K562 (cell line): ENCODE results near the gene GCNT2.

Experiments used
- CHCHD3 ChIP-seq: fragments of 250-450 bp; sonication (Bioruptor Pico); IDR thresholded peaks from 2 replicates; pipeline ENCODE4 v2.1.2; 2022; ENCODE audit warnings: mild to moderate bottlenecking
- EZH2 ChIP-seq: IDR thresholded peaks from 2 replicates; pipeline ENCODE4 v1.6.1; 2012; ENCODE audit warnings: low read depth, mild to moderate bottlenecking, inconsistent platforms, low read length, borderline replicate concordance
- FOXP1 ChIP-seq: sonication (generic); formaldehyde crosslinking; IDR thresholded peaks from 2 replicates; pipeline ENCODE4 v1.8.0; 2022; ENCODE audit warnings: mild to moderate bottlenecking, missing genetic modification reagents
- POLR2A ChIP-seq: fragments of 450-650 bp; conservative IDR thresholded peaks from 2 replicates; pipeline ENCODE4 v1.6.1; 2016
- TGIF2 ChIP-seq: sonication (generic); formaldehyde crosslinking; IDR thresholded peaks from 2 replicates; pipeline ENCODE4 v1.8.1; 2022; ENCODE audit warnings: mild to moderate bottlenecking, missing genetic modification reagents, moderate library complexity
- ZNF124 ChIP-seq: sonication (generic); formaldehyde crosslinking; IDR thresholded peaks from 2 replicates; pipeline ENCODE4 v1.8.1; 2022; ENCODE audit warnings: missing genetic modification reagents
- TF ChIP-seq, protein P1 (sequence below): fragments of 250-450 bp; sonication (Bioruptor Pico); IDR thresholded peaks from 2 replicates; pipeline ENCODE4 v1.9.0; 2021; ENCODE audit warnings: mild to moderate bottlenecking
- TF ChIP-seq, protein P2 (sequence below), 2 experiments: IDR thresholded peaks in 1 of 2; conservative IDR thresholded peaks in 1 of 2; 2 replicates each; pipeline ENCODE4 v1.6.1; 2016; ENCODE audit warnings: low read depth in 2 of 2, mild to moderate bottlenecking in 1 of 2, missing compliant biosample characterization in 1 of 2, missing genetic modification characterization in 1 of 2, moderate library complexity in 1 of 2
- TF ChIP-seq, protein P3 (sequence below): sonication (generic); formaldehyde crosslinking; IDR thresholded peaks from 2 replicates; pipeline ENCODE4 v1.8.0; 2022; ENCODE audit warnings: mild to moderate bottlenecking, missing genetic modification reagents

GRCh38 chr6:10589429-10589727 is 68.2 kb downstream of the GCNT2 start:
- TF ChIP-seq, protein P1, sequence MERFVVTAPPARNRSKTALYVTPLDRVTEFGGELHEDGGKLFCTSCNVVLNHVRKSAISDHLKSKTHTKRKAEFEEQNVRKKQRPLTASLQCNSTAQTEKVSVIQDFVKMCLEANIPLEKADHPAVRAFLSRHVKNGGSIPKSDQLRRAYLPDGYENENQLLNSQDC (CRISPR knock-in tag) = no peak
- TF ChIP-seq TGIF2 (CRISPR knock-in tag) (no peak), EZH2 (no peak), CHCHD3 (CRISPR knock-in tag) (no peak), POLR2A (no peak), FOXP1 (no peak), ZNF124 (no peak)
- TF ChIP-seq, protein P2, sequence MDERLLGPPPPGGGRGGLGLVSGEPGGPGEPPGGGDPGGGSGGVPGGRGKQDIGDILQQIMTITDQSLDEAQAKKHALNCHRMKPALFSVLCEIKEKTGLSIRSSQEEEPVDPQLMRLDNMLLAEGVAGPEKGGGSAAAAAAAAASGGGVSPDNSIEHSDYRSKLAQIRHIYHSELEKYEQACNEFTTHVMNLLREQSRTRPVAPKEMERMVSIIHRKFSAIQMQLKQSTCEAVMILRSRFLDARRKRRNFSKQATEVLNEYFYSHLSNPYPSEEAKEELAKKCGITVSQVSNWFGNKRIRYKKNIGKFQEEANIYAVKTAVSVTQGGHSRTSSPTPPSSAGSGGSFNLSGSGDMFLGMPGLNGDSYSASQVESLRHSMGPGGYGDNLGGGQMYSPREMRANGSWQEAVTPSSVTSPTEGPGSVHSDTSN (CRISPR knock-in tag; IDR thresholded peaks at IDR 0.05; ENCODE audit: low read depth) = no peak
- TF ChIP-seq, protein P2 (tag; conservative IDR thresholded peaks at IDR 0.05; ENCODE audit: low read depth) = no peak
- TF ChIP-seq, protein P3, sequence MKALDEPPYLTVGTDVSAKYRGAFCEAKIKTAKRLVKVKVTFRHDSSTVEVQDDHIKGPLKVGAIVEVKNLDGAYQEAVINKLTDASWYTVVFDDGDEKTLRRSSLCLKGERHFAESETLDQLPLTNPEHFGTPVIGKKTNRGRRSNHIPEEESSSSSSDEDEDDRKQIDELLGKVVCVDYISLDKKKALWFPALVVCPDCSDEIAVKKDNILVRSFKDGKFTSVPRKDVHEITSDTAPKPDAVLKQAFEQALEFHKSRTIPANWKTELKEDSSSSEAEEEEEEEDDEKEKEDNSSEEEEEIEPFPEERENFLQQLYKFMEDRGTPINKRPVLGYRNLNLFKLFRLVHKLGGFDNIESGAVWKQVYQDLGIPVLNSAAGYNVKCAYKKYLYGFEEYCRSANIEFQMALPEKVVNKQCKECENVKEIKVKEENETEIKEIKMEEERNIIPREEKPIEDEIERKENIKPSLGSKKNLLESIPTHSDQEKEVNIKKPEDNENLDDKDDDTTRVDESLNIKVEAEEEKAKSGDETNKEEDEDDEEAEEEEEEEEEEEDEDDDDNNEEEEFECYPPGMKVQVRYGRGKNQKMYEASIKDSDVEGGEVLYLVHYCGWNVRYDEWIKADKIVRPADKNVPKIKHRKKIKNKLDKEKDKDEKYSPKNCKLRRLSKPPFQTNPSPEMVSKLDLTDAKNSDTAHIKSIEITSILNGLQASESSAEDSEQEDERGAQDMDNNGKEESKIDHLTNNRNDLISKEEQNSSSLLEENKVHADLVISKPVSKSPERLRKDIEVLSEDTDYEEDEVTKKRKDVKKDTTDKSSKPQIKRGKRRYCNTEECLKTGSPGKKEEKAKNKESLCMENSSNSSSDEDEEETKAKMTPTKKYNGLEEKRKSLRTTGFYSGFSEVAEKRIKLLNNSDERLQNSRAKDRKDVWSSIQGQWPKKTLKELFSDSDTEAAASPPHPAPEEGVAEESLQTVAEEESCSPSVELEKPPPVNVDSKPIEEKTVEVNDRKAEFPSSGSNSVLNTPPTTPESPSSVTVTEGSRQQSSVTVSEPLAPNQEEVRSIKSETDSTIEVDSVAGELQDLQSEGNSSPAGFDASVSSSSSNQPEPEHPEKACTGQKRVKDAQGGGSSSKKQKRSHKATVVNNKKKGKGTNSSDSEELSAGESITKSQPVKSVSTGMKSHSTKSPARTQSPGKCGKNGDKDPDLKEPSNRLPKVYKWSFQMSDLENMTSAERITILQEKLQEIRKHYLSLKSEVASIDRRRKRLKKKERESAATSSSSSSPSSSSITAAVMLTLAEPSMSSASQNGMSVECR (CRISPR knock-in tag) = no peak
